AML-193 (cell line): ENCODE results near the gene CYP27C1.
"Not testable (repeated sequence)": the region's sequence is repeated elsewhere in the genome, so short reads cannot be mapped to it uniquely, and the experiment has no call there.

Experiments
- DNase-seq, 2 experiments: peaks; one replicate each; lab custom pipeline; 2025; lab: John Stamatoyannopoulos, UW

CYP27C1 gene

GRCh38 chr2:127170452-127171197 is 49.5 kb downstream of the CYP27C1 start:
- no peak for DNase-seq

GRCh38 chr2:127170021-127170420 is 50.1 kb downstream of the CYP27C1 start:
- DNase-seq: no peak

- no peak for DNase-seq
Observed at GRCh38 chr2:127169066-127169660, 50.9 kb downstream of the CYP27C1 start.

GRCh38 chr2:127166231-127166860 is 53.8 kb downstream of the CYP27C1 start:
- DNase-seq: no peak

- no peak for DNase-seq
Observed at GRCh38 chr2:127165539-127165935, 54.6 kb downstream of the CYP27C1 start.

GRCh38 chr2:127164761-127165538 is 55.1 kb downstream of the CYP27C1 start:
- no peak for DNase-seq

GRCh38 chr2:127163921-127164320 is 56.2 kb downstream of the CYP27C1 start:
- no peak for DNase-seq

GRCh38 chr2:127163090-127163406 is 57.1 kb downstream of the CYP27C1 start:
- not testable (repeated sequence) for DNase-seq

GRCh38 chr2:127162261-127163089 is 57.6 kb downstream of the CYP27C1 start:
- DNase-seq: no peak

- DNase-seq: no peak
Observed at GRCh38 chr2:127161176-127162136, 58.6 kb downstream of the CYP27C1 start.

- DNase-seq: no peak
Observed at GRCh38 chr2:127160676-127161075, 59.4 kb downstream of the CYP27C1 start.

- DNase-seq: no peak
Observed at GRCh38 chr2:127159543-127159942, 60.6 kb downstream of the CYP27C1 start.

- peak in 1 of 2 experiments; percentile 6 for DNase-seq
Observed at GRCh38 chr2:127158614-127159290, 61.3 kb downstream of the CYP27C1 start.

- DNase-seq: no peak
Observed at GRCh38 chr2:127157651-127158485, 62.2 kb downstream of the CYP27C1 start.

- DNase-seq: no peak
Observed at GRCh38 chr2:127157114-127157513, 63.0 kb downstream of the CYP27C1 start.

- DNase-seq: no peak
Observed at GRCh38 chr2:127155947-127156346, 64.2 kb downstream of the CYP27C1 start.

- no peak for DNase-seq
Observed at GRCh38 chr2:127155028-127155581, 65.0 kb downstream of the CYP27C1 start.

- no peak for DNase-seq
Observed at GRCh38 chr2:127154396-127154795, 65.7 kb downstream of the CYP27C1 start.

GRCh38 chr2:127153691-127154158 is 66.4 kb downstream of the CYP27C1 start:
- no peak for DNase-seq
